ENCODE data around the gene DHX34. TPM values are rescaled to one million over a fixed set of nuclear protein-coding genes. Genes with fewer than 3 reads are reported as not detected.
A peak's percentile ranks its signal among the peaks of the same experiment; 100 is the strongest.

Gene DHX34
- total RNA-seq, 1 donor from 2014 or later, result 32.4 TPM

DNA sequence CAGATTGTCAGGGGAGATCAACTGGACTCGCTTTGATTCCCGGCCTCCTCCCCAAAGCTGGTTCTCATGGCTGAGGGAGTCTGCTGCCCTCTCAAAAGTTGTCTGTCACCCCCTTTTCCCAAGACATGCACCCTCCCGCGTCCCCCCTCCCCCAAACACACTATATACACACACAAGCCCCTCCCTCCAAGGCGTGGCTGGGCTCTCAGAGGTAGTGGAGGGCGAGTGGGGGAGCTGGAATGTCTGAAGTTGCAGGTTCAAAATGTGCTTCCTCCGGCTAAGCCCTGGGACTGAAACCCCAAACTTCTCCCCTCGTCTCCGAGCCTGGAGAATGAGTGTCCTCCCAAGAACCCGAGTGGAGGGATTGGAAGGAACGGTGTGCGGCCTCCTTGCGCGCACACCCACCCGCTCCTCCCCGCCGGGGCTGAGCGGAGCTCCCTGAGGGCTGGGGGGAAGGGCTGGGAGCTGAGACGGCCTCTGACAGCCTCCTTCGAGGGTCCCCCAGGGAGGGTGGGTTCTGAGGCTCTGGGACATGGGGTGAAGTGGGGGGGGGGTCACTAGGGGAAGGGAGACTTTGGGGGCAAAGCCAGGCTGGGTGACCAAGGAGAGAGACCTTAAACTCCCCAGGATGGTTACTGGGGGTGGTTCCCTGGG lies 80.2 kb downstream of the DHX34 start:
- Mint-ChIP-seq H3K36me3 (ENCODE audit: low read depth) (peaks cover 4% of the 10 kb centered on the region), H3K9me3 (no peaks in the 10 kb centered on the region), H3K27me3 (peaks cover 20% of the 10 kb centered on the region), H3K4me3 (peak overlapping the region; percentile 78), H3K27ac (peak overlapping the region; percentile 80), H3K4me1 (peaks cover 20% of the 10 kb centered on the region)
- intact Hi-C loops (cut with micrococcal nuclease), result no loop called here
- DNase-seq, result no peak

DNA sequence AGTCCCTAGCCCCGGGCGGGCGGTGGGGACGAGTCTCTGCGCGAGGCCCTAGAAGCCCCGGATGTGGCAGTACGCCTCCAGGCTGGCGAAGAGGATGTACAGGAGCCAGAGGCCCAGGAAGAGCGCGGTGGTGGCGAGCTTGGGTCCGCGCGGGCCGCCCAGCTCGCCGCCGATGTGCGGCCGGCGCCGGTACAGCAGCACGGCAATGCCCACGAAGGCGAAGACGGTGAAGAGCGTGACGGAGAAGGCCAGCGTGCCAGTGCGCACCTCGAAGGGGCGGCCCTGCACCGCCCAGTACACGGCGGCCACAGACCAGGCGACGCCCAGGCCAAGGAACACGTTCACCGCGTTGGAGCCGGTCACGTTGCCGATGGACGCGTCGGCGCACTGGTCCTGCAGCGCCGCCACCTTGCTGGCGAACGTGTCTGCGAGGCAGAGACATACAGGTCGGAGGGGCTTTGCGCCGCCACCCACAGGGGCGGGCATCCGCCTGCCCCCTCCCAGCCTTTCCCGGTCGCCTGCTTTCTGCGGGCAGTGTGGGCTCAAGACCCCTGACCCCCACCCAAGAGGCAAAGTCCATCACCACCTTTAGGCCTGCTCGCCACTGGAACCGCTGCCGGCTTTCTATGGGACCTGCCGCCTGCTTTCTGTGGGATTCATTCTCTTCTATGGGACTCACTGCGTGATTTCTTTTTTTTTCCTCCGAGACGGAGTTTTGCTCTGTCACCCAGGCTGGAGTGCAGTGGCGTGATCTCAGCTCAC lies 81.1 kb downstream of the DHX34 start:
- Mint-ChIP-seq H3K4me1 (peaks cover 21% of the 10 kb centered on the region), H3K4me3 (peak overlapping the region; percentile 78), H3K9me3 (no peaks in the 10 kb centered on the region), H3K36me3 (ENCODE audit: low read depth) (peaks cover 4% of the 10 kb centered on the region), H3K27ac (peak overlapping the region; percentile 80), H3K27me3 (peaks cover 15% of the 10 kb centered on the region)
- intact Hi-C loops (cut with micrococcal nuclease), result no loop called here
- DNase-seq, result peak; percentile 82

DNA sequence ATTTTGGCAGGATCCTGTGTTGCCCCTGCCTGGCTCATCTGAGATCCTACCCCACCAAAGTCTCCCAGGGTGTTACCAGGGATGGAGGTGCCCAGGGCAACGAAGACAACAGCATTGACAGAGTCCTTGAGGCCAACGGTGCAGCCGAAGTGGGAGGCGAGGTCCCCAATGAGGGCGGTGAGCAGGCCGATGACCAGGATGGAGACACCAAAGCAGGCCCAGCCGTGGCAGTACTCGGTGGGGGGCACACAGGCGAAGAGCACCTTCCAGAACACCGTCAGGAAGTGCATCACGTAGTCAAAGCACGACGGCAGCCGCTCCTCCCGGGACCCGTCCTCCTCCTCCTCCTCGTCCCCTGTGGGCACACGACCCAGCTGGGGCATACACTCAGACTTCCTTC lies 83.0 kb downstream of the DHX34 start:
- intact Hi-C loops (cut with micrococcal nuclease), result no loop called here
- H3K4me1 Mint-ChIP-seq, result peaks cover 36% of the 10 kb centered on the region

More for the DNA sequence above, 83.0 kb downstream of the DHX34 start:
- Mint-ChIP-seq H3K27ac (no peak overlapping the region), H3K9me3 (no peaks in the 10 kb centered on the region), H3K4me3 (no peak overlapping the region), H3K36me3 (ENCODE audit: low read depth) (peaks cover 4% of the 10 kb centered on the region), H3K27me3 (peaks cover 7% of the 10 kb centered on the region)
- DNase-seq, result no peak

Other genes with a start within 250 kb of the DHX34 start
- 97.3 and 103 TPM in 2 replicates for gene ZC3H4, start 235.5 kb upstream of the DHX34 start, total RNA-seq
- 147 and 151 TPM in 2 replicates for gene SAE1, start 218.5 kb upstream of the DHX34 start, total RNA-seq
- gene BBC3, start 118.1 kb upstream of the DHX34 start, total RNA-seq, result 17.4 and 17.6 TPM in 2 replicates
- gene CCDC9, start 92.8 kb upstream of the DHX34 start, total RNA-seq, result 40.6 and 44.6 TPM in 2 replicates
- gene INAFM1, start 74.4 kb upstream of the DHX34 start, total RNA-seq, result 10.6 and 11.0 TPM in 2 replicates
- 0.16 and 0.88 TPM in 2 replicates for gene C5AR1, start 39.5 kb upstream of the DHX34 start, total RNA-seq
- not detected in 2 replicates for gene C5AR2, start 17.1 kb upstream of the DHX34 start, total RNA-seq
- gene MEIS3, start 70.2 kb downstream of the DHX34 start, total RNA-seq, result not detected in 2 replicates
- gene SLC8A2, start 122.6 kb downstream of the DHX34 start, total RNA-seq, result 0.05 TPM in 1 of 2 replicates, not detected in the other
- gene KPTN, start 134.9 kb downstream of the DHX34 start, total RNA-seq, result 10.1 and 12.2 TPM in 2 replicates
- 61.9 and 66.5 TPM in 2 replicates for gene NAPA, start 165.7 kb downstream of the DHX34 start, total RNA-seq
- gene ZNF541, start 223.8 kb downstream of the DHX34 start, total RNA-seq, result not detected in 2 replicates